Breast epithelium (tissue), 4 donors: ENCODE results near the gene RRP8. TPM values are rescaled to one million over a fixed set of nuclear protein-coding genes. Genes with fewer than 3 reads are reported as not detected.
A peak's percentile ranks its signal among the peaks of the same experiment; 100 is the strongest.

Source experiments
- DNase-seq, 2 donors: peaks; one replicate each; pipeline ENCODE4 v3.0.0-alpha.2; 2019; ENCODE audit warnings: low spot score in 2 of 2
- H3K27ac ChIP-seq, 2 donors: fragments of 200-600 bp; sonication (generic) in 1 of 2; one replicate each; pipeline ENCODE4 v1.5.1; 2016 to 2019; ENCODE audit warnings: mild to moderate bottlenecking in 1 of 2
- H3K27me3 ChIP-seq, 2 donors: fragments of 200-600 bp; sonication (generic) in 1 of 2; one replicate each; pipeline versions ENCODE4 v1.5.1 to v1.6.0; 2017 to 2019; ENCODE audit warnings: control low read depth in 1 of 2, mild to moderate bottlenecking in 1 of 2
- H3K36me3 ChIP-seq: fragments of 200-600 bp; one replicate; pipeline ENCODE4 v1.5.1; 2019
- H3K4me1 ChIP-seq, 2 donors: fragments of 200-600 bp; sonication (generic); one replicate each; pipeline ENCODE4 v1.5.1; 2016 to 2019; ENCODE audit warnings: control low read depth in 1 of 2
- H3K4me3 ChIP-seq, 3 donors: fragments of 200-600 bp; sonication (generic); 1 replicate in 2 of 3; 2 replicates in 1 of 3; pipeline ENCODE4 v1.5.1; 2016 to 2019; ENCODE audit warnings: mild to moderate bottlenecking in 3 of 3, moderate library complexity in 2 of 3
- H3K9me3 ChIP-seq, 2 donors: fragments of 200-600 bp; sonication (generic) in 1 of 2; one replicate each; pipeline ENCODE4 v1.5.1; 2016 to 2019; ENCODE audit warnings: control low read depth in 1 of 2
- CTCF ChIP-seq, 3 donors: fragments of 450-650 bp; IDR thresholded peaks; one replicate each; pipeline ENCODE4 v1.5.1; 2016 to 2017; ENCODE audit warnings: antibody characterized with exemption in 3 of 3, mild to moderate bottlenecking in 3 of 3, moderate library complexity in 3 of 3
- POLR2A ChIP-seq: fragments of 450-650 bp; IDR thresholded peaks from one replicate; pipeline ENCODE4 v1.6.1; 2016; ENCODE audit warnings: antibody characterized with exemption, mild to moderate bottlenecking, moderate library complexity
- POLR2AphosphoS5 ChIP-seq, 3 donors: sonication (generic); formaldehyde crosslinking; IDR thresholded peaks; one replicate each; pipeline ENCODE4 v1.6.1; 2017; ENCODE audit warnings: antibody characterized with exemption in 3 of 3
- intact Hi-C: fragments of 100-400 bp; cut with DNase I; formaldehyde crosslinking; loops from one replicate; pipeline ENCODE4 v1.15.1; 2023; ENCODE audit warnings: low total_unique reads
- total RNA-seq, 3 donors: library from RNA; depleted of rRNA; stranded (reverse); fragments of >200 nt; gene quantifications; one replicate each; pipeline ENCODE4 v1.1.0, GENCODE V29; 2016

The RRP8 gene
- total RNA-seq, 3 donors from 2014 or later: 8.8 to 22.2 (median 20.3) TPM

GRCh38 chr11:6583584-6583983, 19.8 kb downstream of the RRP8 start:
- intact Hi-C loops: no loop called here
- Histone ChIP-seq H3K9me3 (peaks cover 8% of the 10 kb centered on the region in 2 donors), H3K4me3 (no peak overlapping the region), H3K27ac (no peak overlapping the region), H3K27me3 (no peaks in the 10 kb centered on the region), H3K4me1 (no peaks in the 10 kb centered on the region), H3K36me3 (no peaks in the 10 kb centered on the region)
- no peak for TF ChIP-seq CTCF (IDR thresholded peaks at IDR 0.05)
- no peak for TF ChIP-seq POLR2A
- no peak for DNase-seq

GRCh38 chr11:6579681-6580080, 23.7 kb downstream of the RRP8 start:
- Histone ChIP-seq H3K27me3 (no peaks in the 10 kb centered on the region), H3K4me1 (peaks cover 0 to 5% of the 10 kb centered on the region in 2 donors), H3K36me3 (no peaks in the 10 kb centered on the region), H3K9me3 (peaks cover 8% of the 10 kb centered on the region in 2 donors), H3K4me3 (no peak overlapping the region), H3K27ac (no peak overlapping the region)
- DNase-seq: no peak
- intact Hi-C loops: no loop called here
- no peak for TF ChIP-seq POLR2A
- TF ChIP-seq POLR2AphosphoS5 (IDR thresholded peaks at IDR 0.05): no peak

GRCh38 chr11:6578134-6578533, 25.3 kb downstream of the RRP8 start:
- no peak for DNase-seq
- intact Hi-C loops: no loop called here
- H3K36me3 ChIP-seq: no peaks in the 10 kb centered on the region
- H3K27ac ChIP-seq: no peak overlapping the region
- no peaks in the 10 kb centered on the region for H3K27me3 ChIP-seq
- H3K9me3 ChIP-seq: peaks cover 0 to 3% of the 10 kb centered on the region in 2 donors
- TF ChIP-seq POLR2AphosphoS5 (IDR thresholded peaks at IDR 0.05) (no peak), CTCF (IDR thresholded peaks at IDR 0.05) (no peak), POLR2A (no peak)
- peaks cover 0 to 5% of the 10 kb centered on the region in 2 donors for H3K4me1 ChIP-seq
- no peak overlapping the region for H3K4me3 ChIP-seq

- intact Hi-C loops: no loop called here
- DNase-seq: no peak
- no peaks in the 10 kb centered on the region for H3K27me3 ChIP-seq
- no peaks in the 10 kb centered on the region for H3K9me3 ChIP-seq
- H3K4me3 ChIP-seq: no peak overlapping the region
- peak overlapping the region; percentile 64 to 67 for H3K27ac ChIP-seq
- peaks cover 0 to 5% of the 10 kb centered on the region in 2 donors for H3K4me1 ChIP-seq
- no peak for TF ChIP-seq CTCF (IDR thresholded peaks at IDR 0.05)
- TF ChIP-seq POLR2A: no peak
- TF ChIP-seq POLR2AphosphoS5 (IDR thresholded peaks at IDR 0.05): no peak
- H3K36me3 ChIP-seq: no peaks in the 10 kb centered on the region
These were observed 26.7 kb downstream of the RRP8 start for GRCh38 chr11:6576471-6577373.

GRCh38 chr11:6574816-6575715, 28.4 kb downstream of the RRP8 start:
- no peaks in the 10 kb centered on the region for H3K9me3 ChIP-seq
- TF ChIP-seq CTCF (IDR thresholded peaks at IDR 0.05) (no peak), POLR2AphosphoS5 (IDR thresholded peaks at IDR 0.05) (no peak), POLR2A (no peak)
- no peak overlapping the region for H3K27ac ChIP-seq
- no peak overlapping the region for H3K4me3 ChIP-seq
- H3K27me3 ChIP-seq: no peaks in the 10 kb centered on the region
- peaks cover 0 to 5% of the 10 kb centered on the region in 2 donors for H3K4me1 ChIP-seq
- no peak for DNase-seq
- intact Hi-C loops: no loop called here
- no peaks in the 10 kb centered on the region for H3K36me3 ChIP-seq
